ENCODE data around the gene ZNF280A.

ZNF280A gene

DNA sequence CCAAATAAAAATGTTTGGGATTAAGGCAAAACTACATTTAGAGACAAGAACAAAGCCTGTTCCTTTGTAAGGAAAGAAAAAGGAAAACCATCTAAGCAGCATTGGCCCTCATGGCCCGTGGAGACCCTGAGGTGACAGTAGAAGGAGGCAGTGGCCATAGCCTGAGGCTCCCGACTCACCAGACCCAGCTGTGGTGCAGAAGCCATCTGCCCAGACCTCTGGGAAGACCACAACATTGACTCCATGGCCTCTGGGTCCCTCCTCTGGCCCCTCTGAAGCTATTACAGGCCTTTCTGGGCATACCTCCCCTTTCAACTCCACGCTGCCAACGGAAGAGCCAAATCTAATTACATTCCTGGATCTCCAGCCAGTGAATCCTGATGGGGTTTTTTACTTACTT lies 32.6 kb upstream of the ZNF280A start:
- H3K4me3 ChIP-seq (ENCODE audit: low read depth, low read length): no peak overlapping the region
- peak; percentile 14 for DNase-seq (ENCODE audit: low read depth)
- no peak for TF ChIP-seq CTCF (conservative IDR thresholded peaks at IDR 0.05; ENCODE audit: low read depth, low read length)

GRCh38 chr22:22550789-22551434 lies 30.8 kb upstream of the ZNF280A start:
- no peak for DNase-seq (ENCODE audit: low read depth)
- TF ChIP-seq CTCF (conservative IDR thresholded peaks at IDR 0.05; ENCODE audit: low read depth, low read length): no peak
- H3K4me3 ChIP-seq (ENCODE audit: low read depth, low read length): no peak overlapping the region

DNA sequence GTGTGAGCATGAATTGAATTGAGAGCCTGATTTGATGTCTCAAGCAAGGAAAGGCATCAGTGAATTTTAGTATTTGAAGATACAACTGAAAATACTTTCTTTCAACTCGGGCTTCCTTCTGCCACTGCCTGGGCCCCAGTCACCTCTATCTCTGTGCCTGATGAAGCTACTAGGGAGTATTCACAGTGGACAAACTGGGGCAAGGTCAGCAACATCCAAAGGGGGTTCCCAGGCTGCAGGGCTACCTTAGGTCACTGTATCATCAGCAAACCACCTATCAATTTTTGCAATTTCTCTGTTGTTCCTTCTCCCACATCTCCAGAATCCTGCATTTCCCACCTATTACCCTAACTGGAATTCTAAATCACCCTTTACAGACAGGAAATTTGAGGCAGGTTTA lies 28.8 kb upstream of the ZNF280A start:
- H3K4me3 ChIP-seq (ENCODE audit: low read depth, low read length): no peak overlapping the region
- no peak for DNase-seq (ENCODE audit: low read depth)
- no peak for TF ChIP-seq CTCF (conservative IDR thresholded peaks at IDR 0.05; ENCODE audit: low read depth, low read length)

- TF ChIP-seq CTCF (conservative IDR thresholded peaks at IDR 0.05; ENCODE audit: low read depth, low read length): no peak
- no peak overlapping the region for H3K4me3 ChIP-seq (ENCODE audit: low read depth, low read length)
- no peak for DNase-seq (ENCODE audit: low read depth)
Measured at GRCh38 chr22:22548317-22548716, 28.2 kb upstream of the ZNF280A start.

DNA sequence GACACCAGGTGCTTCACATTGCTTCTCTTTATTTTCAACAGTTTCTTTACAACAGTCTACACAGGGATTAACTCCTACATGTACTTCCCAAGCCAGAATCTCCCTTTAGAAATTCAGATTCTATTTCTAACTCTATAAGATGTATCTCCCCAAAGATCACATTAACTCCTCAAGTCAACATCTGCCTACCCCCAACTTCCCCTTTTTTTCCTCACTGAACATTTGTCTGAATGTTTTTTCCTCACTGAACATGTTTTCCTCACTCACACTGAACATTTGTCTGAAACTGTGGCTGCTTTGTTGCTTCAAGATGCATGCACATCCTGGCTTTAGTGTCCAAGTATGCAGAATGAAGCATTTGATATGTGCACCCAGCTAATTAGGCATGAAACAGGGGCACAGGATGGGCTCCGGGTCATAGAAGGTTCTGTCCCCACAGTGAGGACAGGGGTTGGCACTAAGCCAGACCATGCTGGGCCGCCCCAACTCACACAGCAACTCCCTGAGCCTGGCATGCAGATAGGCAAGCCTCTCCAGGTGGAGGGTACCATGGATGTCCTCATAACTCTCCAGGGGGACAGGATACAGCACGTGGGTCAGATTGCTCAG lies 27.7 kb upstream of the ZNF280A start:
- DNase-seq (ENCODE audit: low read depth): no peak
- no peak overlapping the region for H3K4me3 ChIP-seq (ENCODE audit: low read depth, low read length)
- no peak for TF ChIP-seq CTCF (conservative IDR thresholded peaks at IDR 0.05; ENCODE audit: low read depth, low read length)

GRCh38 chr22:22547226-22547625 lies 27.2 kb upstream of the ZNF280A start:
- no peak for DNase-seq (ENCODE audit: low read depth)
- TF ChIP-seq CTCF (conservative IDR thresholded peaks at IDR 0.05; ENCODE audit: low read depth, low read length): no peak
- no peak overlapping the region for H3K4me3 ChIP-seq (ENCODE audit: low read depth, low read length)

DNA sequence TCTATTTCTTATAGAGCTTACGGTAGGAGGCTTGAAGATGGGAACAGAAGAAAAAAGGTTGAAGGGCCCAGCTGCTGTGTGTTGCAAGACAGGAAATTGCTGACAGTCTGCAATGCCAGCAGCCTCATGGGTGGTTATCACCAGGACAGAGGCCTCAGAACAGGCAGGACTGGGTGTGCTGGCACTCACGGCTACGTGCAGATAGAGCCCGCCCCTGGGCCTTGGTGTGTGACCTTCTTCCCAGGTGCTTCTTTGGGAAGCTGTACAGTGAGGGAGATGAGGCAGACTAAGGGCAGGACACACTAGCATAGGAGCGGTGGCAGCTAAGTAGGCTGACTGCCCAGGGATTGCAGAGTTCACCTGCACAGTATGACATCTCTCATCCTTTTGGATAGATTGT lies 26.4 kb upstream of the ZNF280A start:
- no peak for TF ChIP-seq CTCF (conservative IDR thresholded peaks at IDR 0.05; ENCODE audit: low read depth, low read length)
- peak; percentile 76 for DNase-seq (ENCODE audit: low read depth)
- H3K4me3 ChIP-seq (ENCODE audit: low read depth, low read length): no peak overlapping the region
